ENCODE results near the gene SLC4A3. TPM values are rescaled to one million over a fixed set of nuclear protein-coding genes. Genes with fewer than 3 reads are reported as not detected.
A peak's percentile ranks its signal among the peaks of the same experiment; 100 is the strongest.

SLC4A3 gene
- total RNA-seq, 1 donor from 2014 or later, result 13.5 TPM

- intact Hi-C loops (cut with DNase I), result no loop called here
- TF ChIP-seq CTCF (IDR thresholded peaks at IDR 0.05) (no peak), POLR2A (IDR thresholded peaks at IDR 0.05) (no peak), POLR2AphosphoS5 (IDR thresholded peaks at IDR 0.05; ENCODE audit: insufficient read depth in 1 of 2, low read depth in 1 of 2) (no peak)
- DNase-seq (ENCODE audit: extremely low spot score in 2 of 2), result peak; percentile 49 to 67
- Histone ChIP-seq H3K36me3 (no peaks in the 10 kb centered on the region), H3K27me3 (no peaks in the 10 kb centered on the region), H3K4me1 (peaks cover 7% of the 10 kb centered on the region), H3K4me3 (no peak overlapping the region), H3K9me3 (no peaks in the 10 kb centered on the region), H3K27ac (no peak overlapping the region)
Measured at GRCh38 chr2:219662566-219662965, 35.1 kb downstream of the SLC4A3 start.

GRCh38 chr2:219663116-219663762 lies 35.8 kb downstream of the SLC4A3 start:
- Histone ChIP-seq H3K9me3 (no peaks in the 10 kb centered on the region), H3K27ac (no peak overlapping the region), H3K4me1 (peaks cover under 1% of the 10 kb centered on the region), H3K27me3 (no peaks in the 10 kb centered on the region), H3K4me3 (no peak overlapping the region), H3K36me3 (no peaks in the 10 kb centered on the region)
- DNase-seq (ENCODE audit: extremely low spot score in 2 of 2), result peak; percentile 22 to 46
- intact Hi-C loops (cut with DNase I), result no loop called here
- TF ChIP-seq POLR2A (IDR thresholded peaks at IDR 0.05), result no peak
- no peak for TF ChIP-seq CTCF (IDR thresholded peaks at IDR 0.05)
- no peak for TF ChIP-seq POLR2AphosphoS5 (IDR thresholded peaks at IDR 0.05; ENCODE audit: insufficient read depth in 1 of 2, low read depth in 1 of 2)

GRCh38 chr2:219664041-219664440 lies 36.6 kb downstream of the SLC4A3 start:
- Histone ChIP-seq H3K27ac (no peak overlapping the region), H3K4me1 (no peaks in the 10 kb centered on the region), H3K4me3 (no peak overlapping the region), H3K27me3 (no peaks in the 10 kb centered on the region), H3K36me3 (no peaks in the 10 kb centered on the region), H3K9me3 (no peaks in the 10 kb centered on the region)
- intact Hi-C loops (cut with DNase I), result no loop called here
- DNase-seq (ENCODE audit: extremely low spot score in 2 of 2), result no peak
- TF ChIP-seq POLR2A (IDR thresholded peaks at IDR 0.05), result no peak
- TF ChIP-seq CTCF (IDR thresholded peaks at IDR 0.05), result no peak
- no peak for TF ChIP-seq POLR2AphosphoS5 (IDR thresholded peaks at IDR 0.05; ENCODE audit: insufficient read depth in 1 of 2, low read depth in 1 of 2)

- no peak overlapping the region for H3K27ac ChIP-seq
- no peak for TF ChIP-seq CTCF (IDR thresholded peaks at IDR 0.05)
- peak; percentile 22 to 67 for DNase-seq (ENCODE audit: extremely low spot score in 2 of 2)
Measured at GRCh38 chr2:219664944-219665343, 37.5 kb downstream of the SLC4A3 start.

GRCh38 chr2:219665926-219666325 lies 38.5 kb downstream of the SLC4A3 start:
- no peak for TF ChIP-seq CTCF (IDR thresholded peaks at IDR 0.05)
- TF ChIP-seq POLR2A (IDR thresholded peaks at IDR 0.05), result no peak
- no peak for TF ChIP-seq POLR2AphosphoS5 (IDR thresholded peaks at IDR 0.05; ENCODE audit: insufficient read depth in 1 of 2, low read depth in 1 of 2)
- H3K9me3 ChIP-seq, result no peaks in the 10 kb centered on the region

More at GRCh38 chr2:219664944-219665343, 37.5 kb downstream of the SLC4A3 start:
- no peaks in the 10 kb centered on the region for H3K4me1 ChIP-seq
- no peaks in the 10 kb centered on the region for H3K9me3 ChIP-seq
- H3K36me3 ChIP-seq, result no peaks in the 10 kb centered on the region
- intact Hi-C loops (cut with DNase I), result no loop called here
- no peak overlapping the region for H3K4me3 ChIP-seq
- H3K27me3 ChIP-seq, result no peaks in the 10 kb centered on the region

More at GRCh38 chr2:219665926-219666325, 38.5 kb downstream of the SLC4A3 start:
- DNase-seq (ENCODE audit: extremely low spot score in 2 of 2), result peak; percentile 25 to 37
- Histone ChIP-seq H3K4me3 (no peak overlapping the region), H3K27ac (no peak overlapping the region), H3K4me1 (no peaks in the 10 kb centered on the region), H3K27me3 (no peaks in the 10 kb centered on the region), H3K36me3 (no peaks in the 10 kb centered on the region)
- intact Hi-C loops (cut with DNase I), result no loop called here

All from vagina (tissue), 2 donors.